ENCODE data around the gene NCKAP5.

- TF ChIP-seq CTCF (IDR thresholded peaks at IDR 0.05; ENCODE audit: low read length) (no peak), EZH2 (IDR thresholded peaks at IDR 0.05; ENCODE audit: borderline replicate concordance, low read length) (no peak)
Measured at GRCh38 chr2:133123904-133124303, 444.4 kb downstream of the NCKAP5 start.
